Measurements from ENCODE around the gene EIF5. TPM values are rescaled to one million over a fixed set of nuclear protein-coding genes. Genes with fewer than 3 reads are reported as not detected.

EIF5 gene
- total and polyA plus RNA-seq, 2 of the 8 experiments (the other 6 are each of a cell fraction or from before 2014, with no cell fraction given): 179 to 323 TPM

GRCh38 chr14:103388664-103389063, 54.6 kb downstream of the EIF5 start:
- ChIA-PET POLR2A (ENCODE audit: partially characterized antibody) (interaction anchor here (0.8 to 3.2 kb wide), 3 partner anchors 44 to 55 kb away, joined by 3 to 22 read pairs (median 4); partner anchors contain the start of gene EIF5), CTCF (ENCODE audit: partially characterized antibody) (interaction anchor here (0.6 to 6.5 kb wide), 3 partner anchors 11 to 44 kb away, joined by 4 to 35 read pairs (median 22); no protein-coding TSS in a partner anchor)
- H2BK20ac ChIP-seq (ENCODE audit: low read length): no peak overlapping the region
- H3K14ac ChIP-seq (ENCODE audit: insufficient read length): no peak overlapping the region
- no peak overlapping the region for H3K23ac ChIP-seq (ENCODE audit: insufficient read length)
- H3K27me3 ChIP-seq (replicated peaks in 1 of 4; ENCODE audit: control insufficient read depth in 3 of 4, extremely low read depth in 1 of 4, insufficient read depth in 3 of 4, low read length in 3 of 4): peaks cover 0 to 6% (median 5%) of the 10 kb centered on the region in 4 experiments; a peak in 3 of 7 replicates
- no peak overlapping the region for H3K27ac ChIP-seq (ENCODE audit: low read depth, low read length)
- FAIRE-seq (no peak), DNase-seq (ENCODE audit: low read depth in 1 of 2, low spot score in 2 of 2) (no peak)
- H3K4me1 ChIP-seq (replicated peaks in 1 of 4; ENCODE audit: control insufficient read depth in 3 of 4, insufficient read depth in 4 of 4, low read length in 3 of 4): peaks cover 0 to 8% (median 4%) of the 10 kb centered on the region in 4 experiments; a peak in 5 of 7 replicates
- H3K9me3 ChIP-seq (ENCODE audit: insufficient read depth in 2 of 2, low read depth in 1 of 2, low read length in 1 of 2): no peaks in the 10 kb centered on the region
- no peak overlapping the region for H3K9ac ChIP-seq (replicated peaks in 1 of 4; ENCODE audit: extremely low read depth in 1 of 4, low read depth in 3 of 4, low read length in 3 of 4)
- no peaks in the 10 kb centered on the region; the same call in 1 of the 2 replicates for H3K79me1 ChIP-seq (ENCODE audit: low read depth, low read length)
- H2BK12ac ChIP-seq (ENCODE audit: low read depth, low read length): no peak overlapping the region
- H3K4me3 ChIP-seq (ENCODE audit: extremely low read depth in 1 of 4, insufficient read depth in 2 of 4, low read depth in 3 of 4, low read length in 4 of 4): no peak overlapping the region
- WGBS, 2 experiments (ENCODE audit: extremely low coverage in 1 of 2, insufficient coverage in 1 of 2, insufficient read length in 1 of 2, insufficient replicate concordance in 2 of 2, low coverage in 1 of 2, low lambda C conversion rate in 2 of 2, missing lambda C conversion rate in 1 of 2): 89% methylated on average over 1 of the region's 1 CpG; no CpG with 5 or more reads in 1 of the 2 experiments
- H3K36me3 ChIP-seq (ENCODE audit: control insufficient read depth in 2 of 4, insufficient read depth in 4 of 4, low read length in 3 of 4): no peaks in the 10 kb centered on the region
- H2BK15ac ChIP-seq (ENCODE audit: low read length): no peak overlapping the region
- no peak overlapping the region for H2BK120ac ChIP-seq (replicated peaks; ENCODE audit: low read depth, low read length)
- H4K8ac ChIP-seq (ENCODE audit: extremely low read depth, insufficient read depth, low read length): no peak overlapping the region
- no peak overlapping the region for H2AFZ ChIP-seq (ENCODE audit: low read length)
- peaks cover 29 to 74% of the 10 kb centered on the region in 2 experiments for H3K79me2 ChIP-seq (ENCODE audit: control insufficient read depth in 1 of 2, insufficient read depth in 2 of 2, low read length in 2 of 2)
- no peak overlapping the region for H3K4me2 ChIP-seq (ENCODE audit: insufficient read depth in 1 of 2, low read depth in 2 of 2, low read length in 2 of 2)
- no peak overlapping the region for H3K56ac ChIP-seq (replicated peaks; ENCODE audit: insufficient read length, low read depth, low read length)
- H2AK5ac ChIP-seq (ENCODE audit: low read depth, low read length): no peak overlapping the region
- no peak overlapping the region for H3K4ac ChIP-seq (replicated peaks; ENCODE audit: insufficient read length, low read depth, low read length)
- no peak overlapping the region for H2BK5ac ChIP-seq (ENCODE audit: low read depth, low read length)
- H3K18ac ChIP-seq (ENCODE audit: extremely low read depth, low read length): no peak overlapping the region
- H4K20me1 ChIP-seq (replicated peaks in 1 of 2; ENCODE audit: control insufficient read depth in 1 of 2, insufficient read depth in 2 of 2, low read length in 2 of 2): peaks cover 15 to 30% of the 10 kb centered on the region in 2 experiments
- peaks cover 14% of the 10 kb centered on the region for H3K23me2 ChIP-seq (ENCODE audit: low read depth, low read length)
- H4K5ac ChIP-seq (ENCODE audit: insufficient read length, low read depth, low read length): no peak overlapping the region
- H4K91ac ChIP-seq (replicated peaks; ENCODE audit: insufficient read length, low read length): no peak overlapping the region
- TF ChIP-seq TBP (IDR thresholded peaks at IDR 0.05; ENCODE audit: low read depth, low read length) (no peak), SRF (IDR thresholded peaks at IDR 0.05; ENCODE audit: low read depth, low read length) (no peak), ATF2 (IDR thresholded peaks at IDR 0.05; ENCODE audit: low read length) (no peak), CTCF (IDR thresholded peaks at IDR 0.05; ENCODE audit: control extremely low read depth in 1 of 3, insufficient read depth in 1 of 3, low read depth in 1 of 3, low read length in 3 of 3) (no peak), BRCA1 (IDR thresholded peaks at IDR 0.05; ENCODE audit: low read depth, low read length) (no peak), SP4 (IDR thresholded peaks at IDR 0.05; ENCODE audit: low read length) (no peak), POU5F1 (IDR thresholded peaks at IDR 0.05; ENCODE audit: low read depth, low read length) (no peak), SIN3A (conservative IDR thresholded peaks at IDR 0.05 in 1 of 2, IDR thresholded peaks at IDR 0.05 in 1 of 2; ENCODE audit: low read depth in 1 of 2, low read length in 2 of 2) (no peak), RFX5 (IDR thresholded peaks at IDR 0.05; ENCODE audit: borderline replicate concordance, low read depth, low read length) (no peak)
